GM18520 (cell line): ENCODE measurements around the gene PTPRN2.

Experiments
- ATAC-seq: cut with Tn5 transposase; IDR thresholded peaks from one replicate; pipeline ENCODE4 v1.9.1; 2021; ENCODE audit not compliant: unreplicated experiment

PTPRN2 gene

GRCh38 chr7:157550300-157551275 is 1037.0 kb downstream of the PTPRN2 start:
- ATAC-seq = no peak

DNA sequence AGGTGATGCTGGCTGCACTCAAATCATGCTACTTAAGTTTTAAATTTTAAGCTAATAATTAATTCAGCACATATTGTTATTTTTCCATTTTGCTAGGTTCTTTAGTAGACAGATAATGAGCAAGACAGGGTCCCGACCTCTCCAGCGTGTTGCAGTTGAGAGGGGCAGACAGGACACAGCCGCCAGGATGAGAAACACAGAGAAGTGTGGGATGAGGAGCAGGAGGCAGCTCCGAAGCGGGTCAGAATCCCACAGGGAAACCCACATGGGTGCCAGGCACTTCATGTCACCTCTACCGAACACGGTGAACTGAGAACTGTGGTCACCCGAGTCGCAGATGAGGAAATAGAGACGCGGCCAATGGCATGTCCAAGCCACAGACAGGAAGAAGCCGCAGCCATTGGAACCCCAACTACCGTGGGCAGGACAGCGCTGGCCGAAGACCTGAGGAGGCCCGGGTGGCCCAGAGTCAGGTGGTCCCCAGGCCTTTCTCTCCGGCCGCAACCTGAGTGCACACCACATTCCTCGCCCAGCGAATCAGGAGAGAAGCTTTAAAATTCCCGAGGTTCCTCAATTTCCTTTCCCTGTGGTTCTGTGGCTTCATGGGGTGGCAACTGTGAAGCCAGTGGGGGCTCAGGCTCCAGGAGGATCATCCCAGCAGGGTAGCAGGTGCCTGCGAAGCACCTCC is 1037.9 kb downstream of the PTPRN2 start:
- no peak for ATAC-seq

- no peak for ATAC-seq
Measured at GRCh38 chr7:157548691-157549303, 1038.8 kb downstream of the PTPRN2 start.

- ATAC-seq = no peak
Measured at GRCh38 chr7:157547611-157548010, 1040.0 kb downstream of the PTPRN2 start.

DNA sequence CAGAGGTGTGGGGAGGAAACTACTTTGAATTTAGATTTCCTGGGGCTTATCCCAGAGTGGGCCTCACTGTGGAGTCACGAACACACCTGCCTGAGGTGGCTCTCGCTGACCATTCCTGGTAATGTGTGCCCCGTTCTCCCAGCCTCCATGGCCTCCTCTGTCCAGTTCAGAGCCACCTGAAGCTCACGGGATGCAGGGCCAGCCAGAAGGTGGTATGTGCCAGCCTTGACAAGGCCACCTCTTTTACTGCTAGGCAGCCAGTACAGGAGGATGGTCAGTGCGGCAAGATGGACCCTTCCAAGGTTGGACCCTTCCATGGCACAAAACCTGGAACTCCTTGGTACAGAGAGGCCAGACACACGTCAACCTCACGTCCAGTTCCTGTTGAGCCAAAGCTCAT is 1040.5 kb downstream of the PTPRN2 start:
- ATAC-seq = no peak

- no peak for ATAC-seq
Measured at GRCh38 chr7:157545681-157546060, 1042.0 kb downstream of the PTPRN2 start.

DNA sequence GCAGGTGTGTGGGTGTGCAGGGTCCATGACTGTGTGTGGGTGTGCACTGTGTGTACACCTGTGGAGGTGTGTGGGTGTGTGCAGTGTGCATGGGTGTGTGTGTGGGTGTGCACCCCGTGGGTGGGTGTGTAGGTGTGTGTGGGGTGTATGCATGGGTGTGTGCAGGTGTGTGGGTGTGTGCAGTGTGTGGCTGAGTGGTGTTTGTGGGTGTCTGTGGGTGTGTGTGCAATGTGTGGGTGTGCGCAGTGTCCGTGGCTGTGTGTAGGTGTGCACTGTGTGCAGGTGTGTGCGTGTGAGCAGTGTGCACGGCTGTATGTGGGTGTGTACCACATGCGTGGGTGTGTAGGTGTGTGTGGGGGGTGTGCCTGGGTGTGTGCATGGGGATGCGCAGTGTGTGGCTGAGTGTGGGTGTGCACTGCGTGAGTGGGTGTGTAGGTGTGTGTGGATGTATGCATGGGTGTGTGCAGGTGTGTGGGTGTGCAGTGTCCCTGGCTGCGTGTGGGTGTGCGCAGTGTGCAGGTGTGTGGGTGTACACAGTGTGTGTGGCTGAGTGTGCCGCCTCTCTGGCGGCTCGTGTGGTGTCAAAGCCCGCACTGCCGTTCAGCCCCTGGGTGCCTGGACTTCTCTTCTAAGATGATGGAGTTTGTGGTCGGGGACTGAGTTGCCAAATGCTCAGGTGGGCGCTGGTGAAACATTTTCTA is 1042.5 kb downstream of the PTPRN2 start:
- ATAC-seq = no peak

DNA sequence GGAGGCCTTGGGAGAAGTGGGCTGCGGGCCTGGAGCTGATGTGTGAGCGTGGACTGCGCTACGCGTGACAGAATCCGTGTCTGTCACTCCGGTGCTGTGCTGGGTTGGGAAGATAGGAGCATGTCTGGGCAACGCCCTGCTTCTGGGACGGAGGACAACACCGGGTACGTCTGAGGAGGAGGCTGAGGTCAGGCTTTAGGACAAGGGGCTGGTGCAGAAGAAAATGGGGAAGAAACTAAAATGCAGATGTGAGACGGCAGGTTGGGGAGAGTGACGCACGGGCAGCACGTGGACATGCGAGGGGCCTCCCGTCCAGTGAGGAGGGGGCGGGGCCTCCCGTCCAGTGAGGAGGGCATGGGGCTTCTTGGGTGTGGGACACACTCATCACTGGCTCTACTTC is 1043.4 kb downstream of the PTPRN2 start:
- ATAC-seq = no peak

- no peak for ATAC-seq
Measured at GRCh38 chr7:157543791-157544190, 1043.8 kb downstream of the PTPRN2 start.

- ATAC-seq = no peak
Measured at GRCh38 chr7:157543276-157543675, 1044.3 kb downstream of the PTPRN2 start.

DNA sequence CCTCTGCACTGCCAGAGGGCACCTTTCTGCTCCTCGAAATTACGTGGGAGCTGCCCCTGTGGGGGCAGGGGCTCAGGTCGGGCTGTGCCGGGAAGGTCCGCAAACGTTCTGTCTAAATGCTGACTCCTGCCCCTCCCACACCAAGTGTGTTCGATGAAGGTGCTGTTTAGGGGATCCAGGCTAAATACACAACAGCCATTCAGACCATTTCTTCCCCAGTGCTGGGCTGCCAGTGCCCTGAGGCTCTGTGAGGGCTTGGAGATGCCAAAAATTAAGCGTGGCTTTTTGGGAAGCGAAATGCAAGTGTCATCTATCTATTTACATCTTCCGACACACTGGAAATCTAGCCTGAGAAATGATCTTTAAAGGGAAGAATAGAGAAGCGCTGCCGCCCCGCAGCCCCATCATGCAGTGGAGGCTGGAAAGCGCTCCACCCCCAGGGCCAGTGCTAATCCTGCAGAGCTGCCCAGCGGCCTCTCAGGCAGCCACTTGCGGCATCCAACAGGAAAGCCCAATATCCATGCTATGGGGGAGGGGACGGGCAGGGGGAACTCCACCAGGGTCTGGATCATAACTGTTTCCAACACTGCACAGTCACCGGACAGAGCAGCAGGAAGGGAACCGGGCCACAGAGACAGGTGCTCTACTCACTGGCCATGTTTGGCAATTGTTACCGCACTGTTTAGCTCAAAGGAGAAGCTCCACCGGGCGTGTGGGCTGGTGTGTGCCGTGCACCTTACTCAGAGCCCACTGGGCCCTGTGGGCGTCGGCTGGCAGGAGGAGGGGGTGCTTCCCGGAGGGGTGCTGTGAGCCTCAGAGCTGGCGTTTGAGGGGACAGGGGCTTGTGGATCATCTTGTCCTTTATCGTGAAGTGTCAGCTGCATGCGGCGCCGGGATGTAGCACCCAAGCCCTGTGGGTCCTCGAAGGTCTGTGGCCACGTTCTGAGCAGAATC is 1045.3 kb downstream of the PTPRN2 start:
- no peak for ATAC-seq

- no peak for ATAC-seq
Measured at GRCh38 chr7:157541295-157542067, 1046.1 kb downstream of the PTPRN2 start.

- no peak for ATAC-seq
Measured at GRCh38 chr7:157540606-157541294, 1046.9 kb downstream of the PTPRN2 start.

GRCh38 chr7:157540020-157540419 is 1047.6 kb downstream of the PTPRN2 start:
- no peak for ATAC-seq

DNA sequence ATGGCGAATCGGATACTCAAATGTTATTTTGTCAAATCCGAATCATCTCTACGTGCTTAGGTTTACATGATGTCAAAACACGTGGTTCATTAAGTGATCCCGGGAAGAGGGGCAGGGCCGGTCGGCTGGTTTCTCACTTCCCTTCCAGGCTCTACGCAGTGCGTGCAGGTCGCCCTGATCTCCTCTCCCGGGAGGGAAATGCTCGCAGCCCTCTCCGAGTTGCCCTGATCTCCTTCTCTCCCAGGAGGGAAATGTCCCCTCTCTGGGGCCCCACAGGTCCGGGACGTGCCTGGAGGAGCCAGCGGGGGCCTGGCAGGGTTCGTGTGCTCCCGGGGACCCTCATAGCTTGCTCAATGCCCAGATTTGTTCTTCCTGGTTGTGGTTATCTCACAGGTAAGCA is 1048.1 kb downstream of the PTPRN2 start:
- no peak for ATAC-seq

- no peak for ATAC-seq
Measured at GRCh38 chr7:157538735-157539134, 1048.9 kb downstream of the PTPRN2 start.

DNA sequence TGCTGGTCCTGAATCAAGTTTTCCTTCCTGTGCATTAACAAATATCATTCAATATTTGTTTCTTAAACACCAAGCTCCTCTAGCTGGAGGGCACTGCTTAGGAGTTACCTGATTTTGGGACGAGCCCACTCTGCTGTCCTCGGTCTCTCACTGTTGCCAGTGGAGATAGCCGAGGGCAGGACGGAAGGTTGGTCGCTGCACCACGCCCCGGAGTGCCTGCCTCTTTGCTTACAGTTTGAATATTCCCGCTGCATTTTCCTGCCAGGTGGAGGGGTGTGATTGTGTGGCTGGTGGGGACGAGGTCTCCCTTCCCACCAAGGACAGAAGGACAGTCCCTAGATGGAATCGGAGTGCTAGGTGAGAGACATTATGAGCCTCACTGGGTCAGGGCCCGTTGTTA is 1049.3 kb downstream of the PTPRN2 start:
- no peak for ATAC-seq

DNA sequence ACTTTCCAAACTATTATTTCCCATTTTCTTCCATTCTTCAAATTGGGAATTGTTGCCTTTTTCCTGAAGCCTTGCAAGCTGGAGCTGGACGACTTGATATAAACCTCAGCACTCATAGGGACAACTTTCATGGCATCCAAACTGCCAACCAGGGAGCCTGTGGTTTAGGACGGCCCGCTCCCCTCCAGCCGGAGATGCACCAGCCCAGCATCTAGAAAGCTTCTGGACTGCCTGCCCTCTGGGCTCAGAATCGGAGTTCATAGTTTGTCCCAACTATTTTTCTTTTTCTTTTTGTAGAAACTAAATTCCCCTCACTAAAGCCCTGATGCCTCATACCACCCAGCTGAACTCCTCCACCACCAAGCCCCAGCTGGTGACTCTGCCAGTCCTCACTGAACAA is 1050.6 kb downstream of the PTPRN2 start:
- no peak for ATAC-seq

- ATAC-seq = no peak
Measured at GRCh38 chr7:157532068-157532467, 1055.6 kb downstream of the PTPRN2 start.
